Measurements from ENCODE around the gene FAM227B. TPM values are rescaled to one million over a fixed set of nuclear protein-coding genes. Genes with fewer than 3 reads are reported as not detected.
"Not testable (repeated sequence)": the region's sequence is repeated elsewhere in the genome, so short reads cannot be mapped to it uniquely, and the experiment has no call there.

Gene FAM227B
- total RNA-seq, 1 donor from 2014 or later: 3.0 TPM

DNA sequence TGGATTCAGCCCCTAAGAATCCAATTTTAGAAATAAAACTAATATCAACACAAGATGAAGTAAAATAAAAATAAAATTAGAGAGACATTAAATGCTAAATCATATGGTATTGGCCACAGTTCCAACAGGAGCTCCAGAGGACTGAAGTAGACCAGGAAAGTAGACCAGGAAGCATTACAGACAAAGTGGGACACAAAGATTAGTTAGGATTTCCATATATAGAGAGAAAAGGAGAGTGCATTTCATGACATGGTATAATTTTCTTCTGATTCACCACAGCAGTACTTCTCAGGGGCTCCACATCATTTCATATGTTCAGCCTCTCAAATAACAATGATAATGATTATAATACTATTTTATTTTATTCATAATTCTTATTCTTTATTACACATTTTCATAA lies 179.3 kb downstream of the FAM227B start:
- no peak for DNase-seq (ENCODE audit: low read depth, low spot score)

DNA sequence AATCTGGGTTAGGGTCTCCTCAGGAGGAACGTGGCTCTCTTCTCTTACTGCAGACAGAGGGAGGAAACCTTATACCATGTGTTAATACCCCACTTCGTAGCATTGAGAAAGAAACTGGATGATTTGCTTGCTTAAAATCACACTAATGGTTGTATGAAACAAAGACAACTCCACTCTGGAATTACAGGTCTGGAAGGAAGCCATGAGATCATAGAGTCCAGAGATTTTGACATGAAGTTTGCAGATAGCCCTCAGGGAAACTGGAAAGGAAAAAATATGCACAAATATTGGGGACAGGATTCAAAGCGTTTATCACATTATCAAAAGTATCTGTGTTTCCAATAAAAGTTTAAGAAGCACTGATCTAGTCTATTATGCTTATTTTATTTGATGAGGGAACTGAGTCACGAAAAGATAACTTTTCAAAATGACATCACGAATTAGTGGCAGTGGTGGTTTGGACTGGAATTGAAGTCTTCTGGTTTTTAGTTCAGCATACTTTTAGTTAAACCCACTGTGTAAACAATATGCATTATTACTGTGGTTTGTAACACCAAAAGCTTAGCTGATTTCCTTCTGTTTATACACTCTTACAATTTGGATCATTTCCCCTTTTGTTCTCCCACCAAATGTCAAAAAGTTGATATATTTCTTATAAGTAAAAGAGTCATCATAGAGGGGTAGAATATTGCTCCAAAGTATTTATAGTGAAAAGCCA lies 180.8 kb downstream of the FAM227B start:
- DNase-seq (ENCODE audit: low read depth, low spot score): no peak

- no peak for DNase-seq (ENCODE audit: low read depth, low spot score)
Observed at GRCh38 chr15:49438962-49439631, 181.5 kb downstream of the FAM227B start.

GRCh38 chr15:49436751-49437150 lies 183.9 kb downstream of the FAM227B start:
- DNase-seq (ENCODE audit: low read depth, low spot score): no peak

GRCh38 chr15:49435174-49435573 lies 185.4 kb downstream of the FAM227B start:
- DNase-seq (ENCODE audit: low read depth, low spot score): no peak

DNA sequence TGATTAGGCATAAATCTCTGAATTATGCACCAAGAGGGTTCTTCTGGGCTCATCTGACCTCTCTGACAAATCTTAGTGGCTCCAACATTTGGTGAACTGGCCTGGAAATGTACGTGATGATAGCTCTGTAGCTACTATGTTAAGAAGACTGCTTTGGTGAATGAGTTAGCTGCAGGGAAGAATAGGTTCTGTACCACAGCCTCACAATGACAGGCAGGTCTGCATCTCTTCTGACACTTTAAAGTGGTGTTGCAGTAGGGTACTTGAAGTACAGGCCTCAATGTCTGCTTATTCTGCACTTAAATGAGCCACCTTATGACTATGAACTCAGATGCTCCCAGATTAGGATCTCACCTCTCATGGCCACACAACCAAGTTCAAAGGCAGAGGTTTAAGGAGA lies 190.6 kb downstream of the FAM227B start:
- no peak for DNase-seq (ENCODE audit: low read depth, low spot score)

- no peak for DNase-seq (ENCODE audit: low read depth, low spot score)
Observed at GRCh38 chr15:49428409-49429095, 192.1 kb downstream of the FAM227B start.

DNA sequence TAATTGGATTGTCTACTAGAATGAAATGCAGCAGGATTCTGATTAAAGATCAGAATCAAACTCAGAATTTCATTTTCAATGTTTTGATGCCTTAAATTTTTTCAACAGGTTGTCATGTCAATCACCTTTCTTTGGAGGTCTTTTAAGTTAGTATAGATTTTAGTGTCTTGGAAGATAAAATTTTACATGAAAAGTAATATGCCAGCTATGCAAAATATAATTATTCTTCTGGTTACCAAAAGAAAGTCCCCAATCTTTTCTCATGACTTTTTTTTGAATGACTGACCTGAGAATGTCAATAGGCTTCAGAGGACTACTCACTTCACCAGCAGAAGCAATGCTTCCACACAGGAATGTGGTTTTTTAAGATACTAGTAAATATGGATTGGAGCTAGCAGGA lies 193.2 kb downstream of the FAM227B start:
- no peak for DNase-seq (ENCODE audit: low read depth, low spot score)

DNA sequence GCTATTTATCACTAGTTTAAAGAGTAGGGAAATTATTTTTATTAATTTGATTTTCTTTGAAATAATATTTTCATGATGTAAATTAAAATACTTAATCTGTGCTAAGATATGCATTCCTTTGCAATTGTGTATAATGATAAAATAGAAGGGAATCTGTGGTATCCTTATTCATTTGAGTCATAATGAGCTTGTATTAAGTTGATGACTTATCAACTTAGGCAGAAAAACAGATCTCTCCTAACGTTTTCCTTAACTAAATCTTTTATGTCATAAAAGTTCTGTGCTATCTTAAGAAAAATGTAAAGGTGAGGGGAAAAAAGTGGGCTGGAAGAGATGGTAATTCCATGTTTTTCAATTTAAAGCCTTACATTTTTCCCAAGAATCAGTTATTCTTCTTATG lies 195.7 kb downstream of the FAM227B start:
- DNase-seq (ENCODE audit: low read depth, low spot score): no peak

- DNase-seq (ENCODE audit: low read depth, low spot score): no peak
Observed at GRCh38 chr15:49423901-49424550, 196.6 kb downstream of the FAM227B start.

GRCh38 chr15:49423021-49423420 lies 197.6 kb downstream of the FAM227B start, which contains the start of gene FGF7:
Gene FGF7 (plus strand): TSS chr15:49423242. CDS start chr15:49424298, 1,056 bp downstream.
- no peak for DNase-seq (ENCODE audit: low read depth, low spot score)

- DNase-seq (ENCODE audit: low read depth, low spot score): peak; percentile 3
Observed at GRCh38 chr15:49421991-49422390, 198.6 kb downstream of the FAM227B start.

GRCh38 chr15:49418811-49419210 lies 201.8 kb downstream of the FAM227B start:
- DNase-seq (ENCODE audit: low read depth, low spot score): no peak

- DNase-seq (ENCODE audit: low read depth, low spot score): no peak
Observed at GRCh38 chr15:49415638-49416037, 205.0 kb downstream of the FAM227B start.

GRCh38 chr15:49415149-49415548 lies 205.5 kb downstream of the FAM227B start:
- DNase-seq (ENCODE audit: low read depth, low spot score): no peak

- DNase-seq (ENCODE audit: low read depth, low spot score): no peak
Observed at GRCh38 chr15:49412797-49413196, 207.8 kb downstream of the FAM227B start.

DNA sequence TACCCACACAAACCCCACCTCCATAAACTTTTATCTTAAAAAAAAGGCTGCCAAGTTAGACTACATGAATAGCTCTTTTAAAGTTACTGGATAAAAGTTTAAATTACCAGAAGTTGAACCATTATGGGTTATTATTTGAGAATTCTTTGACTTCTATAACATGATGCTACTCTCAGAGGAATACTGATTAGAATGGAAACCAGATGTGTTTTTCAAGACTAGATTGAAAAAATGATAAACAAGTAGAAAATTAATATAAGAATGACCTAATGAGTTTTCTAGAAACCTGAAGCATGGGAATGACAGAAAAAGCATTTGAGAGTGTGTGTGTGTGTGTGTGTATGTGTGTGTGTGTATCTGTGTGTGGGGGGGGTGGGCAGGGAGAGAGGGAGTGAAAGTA lies 210.0 kb downstream of the FAM227B start:
- no peak for DNase-seq (ENCODE audit: low read depth, low spot score)

DNA sequence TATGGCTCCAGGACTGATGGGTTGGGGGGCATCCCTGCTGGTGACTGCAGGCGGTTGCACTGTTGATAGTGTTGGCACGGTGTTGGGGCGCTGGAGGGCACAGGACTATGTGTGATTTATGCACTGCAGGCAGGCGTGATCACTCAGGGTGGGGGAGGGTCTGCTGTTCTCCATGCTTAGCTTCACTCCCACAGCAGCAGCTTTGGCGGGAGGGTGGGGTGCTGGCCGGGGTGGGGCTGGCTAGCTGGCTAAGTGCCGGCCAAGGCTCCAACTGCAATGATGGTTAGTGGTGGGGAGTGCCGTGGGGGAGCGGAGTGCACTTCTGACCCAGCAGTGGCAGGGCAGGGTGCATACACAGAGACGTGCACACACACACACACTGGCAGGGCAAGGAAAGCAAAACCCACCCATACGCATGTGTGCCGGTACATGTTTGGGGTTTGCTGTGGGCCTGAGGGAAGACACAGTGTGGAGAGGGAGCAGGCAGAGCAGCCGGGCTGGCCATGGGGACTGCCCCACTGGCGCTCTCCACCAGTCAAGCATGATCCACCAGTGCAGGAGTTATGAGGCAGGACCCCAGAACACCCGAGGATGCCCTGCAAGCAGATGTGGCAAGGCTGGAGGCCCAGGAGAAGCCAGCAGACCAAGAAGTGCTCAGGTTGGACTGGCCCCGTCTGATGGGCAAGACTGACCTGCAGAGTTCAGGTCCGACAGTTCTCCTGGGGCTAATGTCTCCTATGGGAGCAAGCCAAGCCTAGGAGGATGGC lies 214.1 kb downstream of the FAM227B start:
- no peak for DNase-seq (ENCODE audit: low read depth, low spot score)

DNA sequence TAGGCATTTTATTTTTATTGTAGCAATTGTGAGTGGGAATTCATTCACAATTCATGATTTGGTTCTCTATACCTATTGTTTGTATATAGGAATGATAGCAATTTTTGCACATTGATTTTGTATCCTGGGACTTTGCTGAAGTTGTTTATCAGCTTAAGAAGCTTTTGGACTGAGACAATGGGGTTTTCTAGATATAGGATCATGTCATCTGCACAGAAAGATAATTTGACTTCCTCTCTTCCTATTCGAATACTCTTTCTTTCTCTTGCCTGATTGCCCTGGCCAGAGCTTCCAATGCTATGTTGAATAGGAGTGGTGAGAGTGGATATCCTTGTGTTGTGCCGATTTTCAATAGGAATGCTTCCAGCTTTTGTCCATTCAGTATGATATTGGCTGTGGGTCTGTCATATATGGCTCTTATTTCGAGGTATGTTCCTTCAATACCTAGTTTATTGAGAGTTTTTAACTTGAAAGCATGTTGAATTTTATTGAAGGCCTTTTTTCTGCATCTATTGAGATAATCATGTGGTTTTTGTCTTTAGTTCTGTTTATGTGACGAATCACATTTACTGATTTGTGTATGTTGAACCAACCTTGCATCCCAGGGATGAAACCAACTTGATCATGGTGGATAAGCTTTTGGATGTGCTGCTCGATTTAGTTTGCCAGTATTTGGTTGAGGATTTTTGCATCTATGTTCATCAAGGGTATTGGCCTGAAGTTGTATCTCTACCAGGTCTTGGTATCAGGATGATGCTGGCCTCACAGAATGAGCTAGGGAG lies 217.9 kb downstream of the FAM227B start:
- not testable (repeated sequence) for DNase-seq (ENCODE audit: low read depth, low spot score)

- no peak for DNase-seq (ENCODE audit: low read depth, low spot score)
Observed at GRCh38 chr15:49387471-49387870, 233.1 kb downstream of the FAM227B start.
